H1 (cell line): ENCODE results near the gene RTTN. TPM values are rescaled to one million over a fixed set of nuclear protein-coding genes. Genes with fewer than 3 reads are reported as not detected.

Source experiments
- CTCF ChIA-PET: fragments of 300-600 bp; sonication (Branson Sonifier 250); formaldehyde crosslinking; loops from one replicate; lab custom pipeline; 2021; ENCODE audit not compliant: partially characterized antibody; lab: Charles Lee
- POLR2A ChIA-PET: fragments of 300-600 bp; sonication (Branson Sonifier 250); formaldehyde crosslinking; loops from one replicate; lab custom pipeline; 2021; ENCODE audit warnings: inconsistent platforms; ENCODE audit not compliant: partially characterized antibody; lab: Charles Lee
- DNase-seq, 2 experiments: peaks; one replicate each; pipeline versions ENCODE4 v3.0.0 to v3.0.0-alpha.2; 2010 to 2022; ENCODE audit warnings: low spot score in 2 of 2, low read depth in 1 of 2, mixed read lengths in 1 of 2
- FAIRE-seq: peaks from 2 replicates; lab custom pipeline; 2011; peaks lifted over from hg19 to GRCh38; lab: Jason Lieb, UNC
- H2AFZ ChIP-seq: 2 replicates; pipeline ENCODE4 v1.8.1; 2012; ENCODE audit warnings: low read length, inconsistent platforms
- H2AK5ac ChIP-seq: 2 replicates; pipeline ENCODE4 v1.6.1; 2013; ENCODE audit warnings: low read depth, low read length
- H2BK120ac ChIP-seq: replicated peaks from 2 replicates; pipeline ENCODE3; 2013; ENCODE audit warnings: low read depth, low read length, inconsistent platforms
- H2BK12ac ChIP-seq: 2 replicates; pipeline ENCODE4 v1.6.1; 2013; ENCODE audit warnings: low read depth, low read length
- H2BK15ac ChIP-seq: 2 replicates; pipeline ENCODE4 v1.6.1; 2013; ENCODE audit warnings: low read length
- H2BK20ac ChIP-seq: 2 replicates; pipeline ENCODE4 v1.6.1; 2013; ENCODE audit warnings: low read length
- H2BK5ac ChIP-seq: 2 replicates; pipeline ENCODE4 v1.6.1; 2013; ENCODE audit warnings: low read depth, low read length
- H3K14ac ChIP-seq: 2 replicates; pipeline ENCODE4 v1.6.1; 2013; ENCODE audit warnings: inconsistent platforms; ENCODE audit not compliant: insufficient read length
- H3K18ac ChIP-seq: 2 replicates; pipeline ENCODE4 v1.6.1; 2013; ENCODE audit warnings: low read length; ENCODE audit errors: extremely low read depth
- H3K23ac ChIP-seq: 2 replicates; pipeline ENCODE4 v1.6.1; 2013; ENCODE audit warnings: inconsistent platforms; ENCODE audit not compliant: insufficient read length
- H3K23me2 ChIP-seq: 2 replicates; pipeline ENCODE4 v1.6.1; 2013; ENCODE audit warnings: low read depth, low read length
- H3K27ac ChIP-seq: 2 replicates; pipeline ENCODE4 v1.6.1; 2011; ENCODE audit warnings: low read depth, low read length, inconsistent platforms
- H3K27me3 ChIP-seq, 4 experiments: replicated peaks in 1 of 4; 1 replicate in 1 of 4; 2 replicates in 3 of 4; pipeline versions ENCODE4 v1.6.1 to v1.8.1; 2011 to 2013; ENCODE audit warnings: low read length in 3 of 4, mild to moderate bottlenecking in 3 of 4, inconsistent platforms in 2 of 4, mixed read lengths in 2 of 4, moderate library complexity in 1 of 4; ENCODE audit not compliant: control insufficient read depth in 3 of 4, insufficient read depth in 3 of 4; ENCODE audit errors: extremely low read depth in 1 of 4
- H3K36me3 ChIP-seq, 4 experiments: 2 replicates each; pipeline versions ENCODE4 v1.6.1 to v1.8.1; 2011 to 2013; ENCODE audit warnings: mild to moderate bottlenecking in 4 of 4, low read length in 3 of 4, moderate library complexity in 2 of 4, control low read depth in 1 of 4, inconsistent platforms in 1 of 4; ENCODE audit not compliant: insufficient read depth in 4 of 4, control insufficient read depth in 2 of 4
- H3K4ac ChIP-seq: replicated peaks from 2 replicates; pipeline ENCODE3; 2013; ENCODE audit warnings: low read length, low read depth, mixed read lengths, inconsistent platforms; ENCODE audit not compliant: insufficient read length
- H3K4me1 ChIP-seq, 4 experiments: replicated peaks in 1 of 4; 1 replicate in 1 of 4; 2 replicates in 3 of 4; pipeline versions ENCODE4 v1.6.1 to v1.8.1; 2011 to 2013; ENCODE audit warnings: low read length in 3 of 4, inconsistent platforms in 2 of 4, mixed read lengths in 1 of 4; ENCODE audit not compliant: insufficient read depth in 4 of 4, control insufficient read depth in 3 of 4
- H3K4me2 ChIP-seq, 2 experiments: 2 replicates each; pipeline versions ENCODE4 v1.6.1 to v1.8.1; 2011 to 2013; ENCODE audit warnings: low read depth in 2 of 2, low read length in 2 of 2, control low read depth in 1 of 2, inconsistent platforms in 1 of 2, mild to moderate bottlenecking in 1 of 2; ENCODE audit not compliant: insufficient read depth in 1 of 2
- H3K4me3 ChIP-seq, 4 experiments: fragments of 200-600, 300-600 bp in 1 of 4; sonication (generic), shearing (Covaris generic), sonication (Bioruptor Twin) in 1 of 4; 2 replicates each; pipeline versions ENCODE4 v1.5.1 to v1.8.1; 2011 to 2016; ENCODE audit warnings: low read length in 4 of 4, low read depth in 3 of 4, control low read depth in 2 of 4, inconsistent platforms in 2 of 4, mild to moderate bottlenecking in 2 of 4, mixed read lengths in 1 of 4, moderate library complexity in 1 of 4; ENCODE audit not compliant: insufficient read depth in 2 of 4; ENCODE audit errors: extremely low read depth in 1 of 4
- H3K56ac ChIP-seq: replicated peaks from 2 replicates; pipeline ENCODE3; 2013; ENCODE audit warnings: low read depth, mild to moderate bottlenecking, mixed read lengths, low read length, inconsistent platforms; ENCODE audit not compliant: insufficient read length
- H3K79me1 ChIP-seq: 2 replicates; pipeline ENCODE4 v1.6.1; 2013; ENCODE audit warnings: low read depth, low read length, control low read depth
- H3K79me2 ChIP-seq, 2 experiments: 2 replicates each; pipeline versions ENCODE4 v1.6.1 to v1.8.1; 2012 to 2013; ENCODE audit warnings: low read length in 2 of 2, mild to moderate bottlenecking in 2 of 2, inconsistent platforms in 1 of 2; ENCODE audit not compliant: insufficient read depth in 2 of 2, control insufficient read depth in 1 of 2
- H3K9ac ChIP-seq, 4 experiments: replicated peaks in 1 of 4; 1 replicate in 1 of 4; 2 replicates in 3 of 4; pipeline versions ENCODE4 v1.6.1 to v1.8.1; 2011 to 2013; ENCODE audit warnings: low read depth in 3 of 4, low read length in 3 of 4, control low read depth in 2 of 4, mild to moderate bottlenecking in 2 of 4, moderate library complexity in 2 of 4, inconsistent platforms in 1 of 4; ENCODE audit errors: extremely low read depth in 1 of 4
- H3K9me3 ChIP-seq, 2 experiments: 2 replicates each; pipeline versions ENCODE4 v1.6.1 to v1.8.1; 2012 to 2013; ENCODE audit warnings: mild to moderate bottlenecking in 2 of 2, moderate library complexity in 2 of 2, control low read depth in 1 of 2, inconsistent platforms in 1 of 2, low read depth in 1 of 2, low read length in 1 of 2, mixed read lengths in 1 of 2; ENCODE audit not compliant: insufficient read depth in 2 of 2
- H4K20me1 ChIP-seq, 2 experiments: replicated peaks in 1 of 2; 2 replicates each; pipeline versions ENCODE3 to v1.8.1; 2011 to 2013; ENCODE audit warnings: inconsistent platforms in 2 of 2, low read length in 2 of 2, mild to moderate bottlenecking in 1 of 2; ENCODE audit not compliant: insufficient read depth in 2 of 2, control insufficient read depth in 1 of 2
- H4K5ac ChIP-seq: 2 replicates; pipeline ENCODE4 v1.6.1; 2013; ENCODE audit warnings: low read length, low read depth, mixed read lengths, inconsistent platforms; ENCODE audit not compliant: insufficient read length
- H4K8ac ChIP-seq: 2 replicates; pipeline ENCODE4 v1.8.0; 2013; ENCODE audit warnings: mild to moderate bottlenecking, moderate library complexity, low read length, inconsistent platforms; ENCODE audit not compliant: insufficient read depth; ENCODE audit errors: extremely low read depth
- H4K91ac ChIP-seq: replicated peaks from 2 replicates; pipeline ENCODE3; 2013; ENCODE audit warnings: low read length, mixed read lengths, inconsistent platforms; ENCODE audit not compliant: insufficient read length
- ATF2 ChIP-seq: IDR thresholded peaks from 2 replicates; pipeline ENCODE4 v1.6.1; 2012; ENCODE audit warnings: low read length, inconsistent platforms
- CTBP2 ChIP-seq: IDR thresholded peaks from 2 replicates; pipeline ENCODE4 v1.7.0; 2011; ENCODE audit warnings: borderline replicate concordance, mild to moderate bottlenecking, moderate library complexity, mixed read lengths, low read length; ENCODE audit not compliant: insufficient read depth, insufficient read length
- E2F6 ChIP-seq: IDR thresholded peaks from 2 replicates; pipeline ENCODE4 v1.6.1; 2012; ENCODE audit warnings: inconsistent platforms
- GTF2F1 ChIP-seq: IDR thresholded peaks from 2 replicates; pipeline ENCODE4 v1.6.1; 2012; ENCODE audit warnings: low read depth, low read length, improper control_type of control experiment, borderline replicate concordance
- PHF8 ChIP-seq: fragments of 200-600 bp; sonication (generic); conservative IDR thresholded peaks from 2 replicates; pipeline ENCODE4 v1.7.1; 2012; ENCODE audit warnings: low read depth, mild to moderate bottlenecking, inconsistent platforms, low read length, moderate library complexity
- TAF7 ChIP-seq: optimal IDR thresholded peaks from 2 replicates; pipeline ENCODE3; 2011; ENCODE audit warnings: low read depth, mild to moderate bottlenecking, inconsistent platforms, low read length, moderate library complexity, borderline replicate concordance
- WGBS, 2 experiments: shearing (Covaris generic) in 1 of 2; methylation state at CpG; one replicate each; pipeline versions ENCODE4 v1.1.6 to v1.1.7; 2013 to 2015; ENCODE audit warnings: low lambda C conversion rate in 2 of 2, mixed read lengths in 2 of 2, inconsistent platforms in 1 of 2, low coverage in 1 of 2, missing lambda C conversion rate in 1 of 2; ENCODE audit not compliant: insufficient replicate concordance in 2 of 2, insufficient coverage in 1 of 2, insufficient read length in 1 of 2; ENCODE audit errors: extremely low coverage in 1 of 2, missing lambda C conversion rate in 1 of 2; 5-methylcytosine and 5-hydroxymethylcytosine counted together
- polyA plus RNA-seq, 7 experiments: library from polyadenylated mRNA; depleted of rRNA in 3 of 7; stranded (reverse) in 5 of 7; unstranded in 2 of 7; fragments of >200 nt in 5 of 7; fragments of 200-250 nt in 2 of 7; gene quantifications; 1 replicate in 5 of 7; 2 replicates in 1 of 7; 4 replicates in 1 of 7; pipeline versions ENCODE4 v1.2.1 to v1.2.3, GENCODE V29; 2011 to 2013; ENCODE audit warnings: missing spikeins in 2 of 7, mixed read lengths in 2 of 7
- total RNA-seq: library from RNA; stranded (reverse); fragmentation: NEBNext Ultra II Directional; extraction: Animal tissue kit (Norgen Biotek cat#: 25700); gene quantifications from 2 replicates; pipeline ENCODE4 v1.2.1, GENCODE V29; 2021

RTTN gene
- total and polyA plus RNA-seq, 2 of the 8 experiments (the other 6 are each of a cell fraction or from before 2014, with no cell fraction given) = 9.1 to 21.4 TPM

DNA sequence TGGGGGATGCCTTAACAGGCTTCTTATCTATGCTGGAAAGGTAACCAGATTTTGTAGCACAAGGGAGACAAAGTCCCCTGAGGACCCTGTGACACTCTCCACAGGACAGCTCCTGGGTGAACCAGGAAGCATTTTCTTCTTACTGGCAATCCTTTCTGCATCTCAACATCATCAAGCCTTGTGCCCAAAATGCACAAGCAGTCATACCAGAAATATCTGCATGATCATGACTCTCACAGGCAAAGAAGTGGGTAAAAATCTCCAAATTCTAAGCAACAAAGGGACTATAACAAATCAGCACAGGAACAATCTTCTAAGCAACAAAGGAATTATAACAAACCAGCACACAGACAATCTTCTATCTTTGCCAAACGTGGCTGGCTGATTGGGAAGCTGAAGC, 158.7 kb downstream of the RTTN start:
- H3K36me3 ChIP-seq = no peaks in the 10 kb centered on the region
- ChIA-PET POLR2A (no interaction called here), CTCF (no interaction called here)
- H3K4me3 ChIP-seq = no peak overlapping the region
- no peak overlapping the region for H2AK5ac ChIP-seq
- H2BK120ac ChIP-seq = no peak overlapping the region
- no peak overlapping the region for H4K91ac ChIP-seq
- H2AFZ ChIP-seq = no peak overlapping the region
- FAIRE-seq = no peak
- H3K18ac ChIP-seq = no peak overlapping the region
- H2BK5ac ChIP-seq = no peak overlapping the region
- H4K8ac ChIP-seq = no peak overlapping the region
- no peaks in the 10 kb centered on the region for H3K79me1 ChIP-seq
- WGBS, 2 experiments = 82% methylated on average over 1 of the region's 1 CpG; no CpG with 5 or more reads in 1 of the 2 experiments
- H3K56ac ChIP-seq = no peak overlapping the region
- H3K27me3 ChIP-seq = no peaks in the 10 kb centered on the region
- no peak overlapping the region for H2BK15ac ChIP-seq
- no peak for TF ChIP-seq GTF2F1
- TF ChIP-seq ATF2 = no peak
- no peak for TF ChIP-seq PHF8
- TF ChIP-seq E2F6 = no peak
- TF ChIP-seq CTBP2 = no peak
- no peak for TF ChIP-seq TAF7
- TF ChIP-seq, all 59 proteins: peak for 0
- Histone ChIP-seq H3K27ac (no peak overlapping the region), H3K23me2 (no peaks in the 10 kb centered on the region), H3K9ac (no peak overlapping the region), H2BK20ac (no peak overlapping the region), H4K5ac (no peak overlapping the region), H3K4ac (no peak overlapping the region), H3K79me2 (no peaks in the 10 kb centered on the region), H4K20me1 (no peaks in the 10 kb centered on the region), H3K4me2 (no peak overlapping the region), H3K9me3 (no peaks in the 10 kb centered on the region), H3K14ac (no peak overlapping the region), H3K23ac (no peak overlapping the region), H3K4me1 (peaks cover 0 to 3% (median 0%) of the 10 kb centered on the region in 4 experiments; a peak in 1 of 7 replicates), H2BK12ac (no peak overlapping the region)
- no peak for DNase-seq
